CD4-positive, CD25-positive, alpha-beta regulatory T cell (primary cell): ENCODE results near the gene CKM. TPM values are rescaled to one million over a fixed set of nuclear protein-coding genes. Genes with fewer than 3 reads are reported as not detected.

Source experiments
- ATAC-seq, 2 donors: fragments of 150-1000 bp; cut with Tn5 transposase; one replicate each; pipeline ENCODE4 v1.10.0; 2021; ENCODE audit warnings: low read depth in 2 of 2, moderate number of reproducible peaks in 2 of 2, moderate library complexity in 1 of 2
- DNase-seq, 3 donors: peaks; one replicate each; pipeline versions ENCODE4 v3.0.0 to v3.0.0-alpha.2; 2012 to 2022; ENCODE audit warnings: mixed read lengths in 1 of 3
- H3K27ac ChIP-seq: one replicate; pipeline ENCODE4 v1.7.0; 2013; ENCODE audit warnings: mild to moderate bottlenecking, low read length; ENCODE audit not compliant: insufficient read depth, poor library complexity, severe bottlenecking
- H3K27me3 ChIP-seq: one replicate; pipeline ENCODE4 v1.7.0; 2013; ENCODE audit warnings: low read length; ENCODE audit not compliant: control insufficient read depth, insufficient read depth
- H3K36me3 ChIP-seq: one replicate; pipeline ENCODE4 v1.7.0; 2013; ENCODE audit warnings: mild to moderate bottlenecking, low read length, moderate library complexity; ENCODE audit not compliant: control insufficient read depth, insufficient read depth
- H3K4me1 ChIP-seq: 2 replicates; pipeline ENCODE4 v1.7.0; 2013; ENCODE audit warnings: mild to moderate bottlenecking, low read length; ENCODE audit not compliant: insufficient read depth, control insufficient read depth, poor library complexity, severe bottlenecking
- H3K4me3 ChIP-seq: one replicate; pipeline ENCODE4 v1.7.0; 2013; ENCODE audit warnings: low read depth, mild to moderate bottlenecking, low read length, moderate library complexity
- H3K9me3 ChIP-seq, 2 experiments: 1 replicate in 1 of 2; 2 replicates in 1 of 2; pipeline ENCODE4 v1.7.0; 2013; ENCODE audit warnings: low read length in 2 of 2, mild to moderate bottlenecking in 1 of 2, moderate library complexity in 1 of 2; ENCODE audit not compliant: control insufficient read depth in 2 of 2
- H3K27ac Mint-ChIP-seq, 3 donors: one replicate each; pipeline ENCODE4 v1.8.0; 2020 to 2022; ENCODE audit warnings: mild to moderate bottlenecking in 3 of 3, mixed read lengths in 3 of 3, moderate library complexity in 2 of 3
- H3K27me3 Mint-ChIP-seq: one replicate; pipeline ENCODE4 v1.8.0; 2022; ENCODE audit warnings: mild to moderate bottlenecking, mixed read lengths
- H3K36me3 Mint-ChIP-seq: one replicate; pipeline ENCODE4 v1.8.0; 2020; ENCODE audit warnings: mixed read lengths
- H3K4me1 Mint-ChIP-seq, 4 donors: one replicate each; pipeline ENCODE4 v1.8.0; 2020 to 2022; ENCODE audit warnings: mixed read lengths in 4 of 4, mild to moderate bottlenecking in 1 of 4
- H3K4me3 Mint-ChIP-seq, 4 donors: one replicate each; pipeline ENCODE4 v1.8.0; 2020 to 2022; ENCODE audit warnings: mild to moderate bottlenecking in 4 of 4, mixed read lengths in 4 of 4, moderate library complexity in 3 of 4
- H3K9me3 Mint-ChIP-seq, 7 donors: one replicate each; pipeline ENCODE4 v1.8.0; 2020 to 2022; ENCODE audit warnings: mixed read lengths in 7 of 7, mild to moderate bottlenecking in 3 of 7, moderate library complexity in 2 of 7
- polyA plus RNA-seq, 4 donors: library from polyadenylated mRNA; unstranded; fragments of 300-500 nt; fragmentation: Illumina TruSeq; gene quantifications; one replicate each; pipeline ENCODE4 v1.2.3, GENCODE V29; 2021
- total RNA-seq: library from RNA; stranded (reverse); gene quantifications from one replicate; pipeline ENCODE4 v1.2.3, GENCODE V29; 2022

CKM gene
- total and polyA plus RNA-seq, 5 donors from 2014 or later, result not detected

DNA sequence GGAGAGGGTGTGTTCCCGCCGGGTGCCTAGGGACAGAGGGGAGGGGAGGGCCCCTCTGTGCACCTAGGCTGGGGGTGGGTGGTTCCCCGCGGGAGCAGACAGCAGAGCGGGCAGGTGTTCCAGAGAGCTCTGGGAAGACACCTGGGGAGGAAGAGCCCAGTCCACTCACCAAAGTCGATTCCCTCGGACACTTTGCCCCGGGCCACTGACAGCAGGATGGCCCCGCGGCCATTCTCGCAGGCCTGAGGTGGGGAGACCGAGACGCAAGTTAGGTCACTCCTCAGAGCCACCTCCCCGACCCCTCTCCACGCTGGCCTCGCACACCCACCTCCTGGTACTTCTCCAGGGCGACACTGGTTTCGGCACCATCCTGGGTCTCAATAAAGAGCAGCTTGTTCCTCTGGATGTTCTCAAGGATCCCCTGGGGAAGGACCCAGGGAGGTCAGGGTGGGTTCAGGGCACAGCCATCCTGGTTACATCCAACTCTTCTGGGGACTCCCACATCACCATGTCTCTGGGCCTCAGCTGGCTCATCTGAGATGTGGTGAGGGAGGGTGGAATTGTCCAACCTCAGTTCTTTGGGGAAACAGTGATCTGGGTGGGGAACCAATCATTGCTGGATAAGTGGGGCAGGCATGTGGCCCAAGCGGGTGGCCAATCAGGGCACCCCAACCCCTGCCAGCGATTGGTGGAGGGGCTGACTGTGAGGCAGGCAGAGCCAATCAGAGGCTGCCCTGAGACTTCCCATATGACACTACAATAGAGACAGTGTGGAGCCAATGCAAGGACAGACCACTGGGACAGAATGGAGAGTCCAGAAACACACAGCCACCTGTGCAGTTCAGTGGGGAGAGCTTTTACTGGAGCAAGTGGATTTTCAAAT, 30.5 kb upstream of the CKM start:
- Histone ChIP-seq H3K4me3 (no peak overlapping the region), H3K27me3 (no peaks in the 10 kb centered on the region), H3K4me1 (no peaks in the 10 kb centered on the region), H3K36me3 (peaks cover 7% of the 10 kb centered on the region), H3K27ac (no peak overlapping the region), H3K9me3 (no peaks in the 10 kb centered on the region)
- H3K4me3 Mint-ChIP-seq, result no peak overlapping the region
- peaks cover 0 to 2% (median 0%) of the 10 kb centered on the region in 4 donors for H3K4me1 Mint-ChIP-seq
- H3K27me3 Mint-ChIP-seq, result no peaks in the 10 kb centered on the region
- H3K36me3 Mint-ChIP-seq, result peaks cover 21% of the 10 kb centered on the region
- no peaks in the 10 kb centered on the region for H3K9me3 Mint-ChIP-seq
- ATAC-seq, result no peak
- no peak for DNase-seq
- H3K27ac Mint-ChIP-seq, result no peak overlapping the region

DNA sequence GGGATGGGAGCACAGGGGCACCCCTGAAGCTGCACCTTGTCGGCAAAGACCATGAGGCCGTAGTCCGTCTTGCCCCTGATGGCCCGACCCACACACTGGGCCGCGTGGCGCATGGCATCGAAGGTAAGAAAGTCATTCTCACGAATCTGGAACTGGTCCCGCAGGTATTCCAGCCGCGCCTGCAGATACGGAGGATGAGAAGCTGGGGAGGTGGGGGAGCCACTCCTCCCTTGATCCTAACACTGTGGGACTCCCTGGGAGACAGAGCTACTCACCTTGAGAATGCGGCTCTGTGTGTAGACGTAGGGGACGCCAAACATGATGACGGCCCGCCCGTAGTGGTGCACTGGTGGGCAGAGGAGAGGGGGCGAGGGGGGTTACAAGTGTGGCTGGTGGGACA, 29.8 kb upstream of the CKM start:
- H3K36me3 ChIP-seq, result peaks cover 7% of the 10 kb centered on the region
- Mint-ChIP-seq H3K4me1 (peaks cover 0 to 2% (median 0%) of the 10 kb centered on the region in 4 donors), H3K27me3 (no peaks in the 10 kb centered on the region), H3K36me3 (peaks cover 20% of the 10 kb centered on the region), H3K27ac (no peak overlapping the region), H3K4me3 (no peak overlapping the region), H3K9me3 (no peaks in the 10 kb centered on the region)
- no peak for DNase-seq
- H3K9me3 ChIP-seq, result no peaks in the 10 kb centered on the region
- no peak overlapping the region for H3K4me3 ChIP-seq
- ATAC-seq, result no peak
- no peaks in the 10 kb centered on the region for H3K27me3 ChIP-seq
- no peak overlapping the region for H3K27ac ChIP-seq
- H3K4me1 ChIP-seq, result no peaks in the 10 kb centered on the region

DNA sequence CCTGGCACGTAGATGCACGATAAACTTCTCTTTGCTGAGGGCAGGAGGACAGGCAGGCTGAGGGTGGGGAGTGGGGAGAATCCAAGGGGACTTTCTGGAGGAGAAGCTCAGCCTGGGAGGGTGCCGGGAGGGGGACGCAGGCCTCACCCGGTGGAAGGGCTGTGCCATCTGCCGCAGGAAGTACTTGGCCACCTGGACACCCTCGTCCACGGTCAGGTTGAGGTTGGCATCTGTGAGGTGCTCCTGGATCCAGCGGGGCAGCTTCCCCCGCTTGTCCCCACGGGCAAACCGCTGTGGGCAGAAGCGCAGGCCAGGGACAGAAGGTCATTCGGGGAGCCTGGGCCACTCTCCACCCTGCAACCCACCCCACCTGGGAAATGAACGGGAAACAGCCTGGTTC, 29.4 kb upstream of the CKM start:
- peaks cover 7% of the 10 kb centered on the region for H3K36me3 ChIP-seq
- no peak overlapping the region for H3K27ac ChIP-seq
- no peak overlapping the region for H3K4me3 ChIP-seq
- ATAC-seq (no peak), DNase-seq (no peak)
- Mint-ChIP-seq H3K9me3 (no peaks in the 10 kb centered on the region), H3K27me3 (no peaks in the 10 kb centered on the region), H3K4me3 (no peak overlapping the region), H3K27ac (no peak overlapping the region), H3K36me3 (peaks cover 20% of the 10 kb centered on the region), H3K4me1 (peaks cover 0 to 2% (median 0%) of the 10 kb centered on the region in 4 donors)
- no peaks in the 10 kb centered on the region for H3K27me3 ChIP-seq
- no peaks in the 10 kb centered on the region for H3K4me1 ChIP-seq
- no peaks in the 10 kb centered on the region for H3K9me3 ChIP-seq

DNA sequence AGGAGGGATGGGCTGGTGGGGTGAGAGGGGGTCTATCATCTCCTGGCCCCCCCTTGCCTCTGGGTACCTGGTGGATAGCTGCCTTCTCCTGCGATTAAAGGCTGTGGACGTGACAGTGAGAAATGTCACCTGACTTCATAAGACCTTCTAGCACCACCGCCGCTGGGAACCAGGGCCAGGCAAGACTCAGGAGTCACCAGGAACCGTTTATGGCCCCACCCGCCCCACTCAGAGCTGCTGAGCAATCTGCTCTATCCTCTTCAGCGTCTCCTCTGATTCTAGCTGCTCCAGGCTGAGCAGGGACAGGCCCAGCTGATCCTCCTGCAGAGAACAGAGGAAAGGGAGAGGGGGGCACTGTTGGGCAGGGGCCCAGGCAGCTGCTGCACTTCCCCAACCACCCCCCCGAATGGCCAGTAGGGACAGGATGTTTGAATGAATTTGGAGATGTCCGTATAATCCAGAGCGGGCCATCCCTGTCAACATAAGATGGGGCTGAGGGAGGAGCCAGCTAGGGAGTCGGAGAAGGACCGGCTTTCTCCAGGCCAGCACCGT, 28.8 kb upstream of the CKM start:
- peaks cover 16% of the 10 kb centered on the region for H3K36me3 Mint-ChIP-seq
- Histone ChIP-seq H3K4me1 (no peaks in the 10 kb centered on the region), H3K4me3 (no peak overlapping the region), H3K27me3 (no peaks in the 10 kb centered on the region), H3K9me3 (no peaks in the 10 kb centered on the region), H3K27ac (no peak overlapping the region), H3K36me3 (peaks cover 7% of the 10 kb centered on the region)
- H3K4me3 Mint-ChIP-seq, result no peak overlapping the region
- H3K9me3 Mint-ChIP-seq, result no peaks in the 10 kb centered on the region
- DNase-seq, result no peak
- no peaks in the 10 kb centered on the region for H3K27me3 Mint-ChIP-seq
- peaks cover 0 to 2% (median 0%) of the 10 kb centered on the region in 4 donors for H3K4me1 Mint-ChIP-seq
- no peak for ATAC-seq
- H3K27ac Mint-ChIP-seq, result no peak overlapping the region

DNA sequence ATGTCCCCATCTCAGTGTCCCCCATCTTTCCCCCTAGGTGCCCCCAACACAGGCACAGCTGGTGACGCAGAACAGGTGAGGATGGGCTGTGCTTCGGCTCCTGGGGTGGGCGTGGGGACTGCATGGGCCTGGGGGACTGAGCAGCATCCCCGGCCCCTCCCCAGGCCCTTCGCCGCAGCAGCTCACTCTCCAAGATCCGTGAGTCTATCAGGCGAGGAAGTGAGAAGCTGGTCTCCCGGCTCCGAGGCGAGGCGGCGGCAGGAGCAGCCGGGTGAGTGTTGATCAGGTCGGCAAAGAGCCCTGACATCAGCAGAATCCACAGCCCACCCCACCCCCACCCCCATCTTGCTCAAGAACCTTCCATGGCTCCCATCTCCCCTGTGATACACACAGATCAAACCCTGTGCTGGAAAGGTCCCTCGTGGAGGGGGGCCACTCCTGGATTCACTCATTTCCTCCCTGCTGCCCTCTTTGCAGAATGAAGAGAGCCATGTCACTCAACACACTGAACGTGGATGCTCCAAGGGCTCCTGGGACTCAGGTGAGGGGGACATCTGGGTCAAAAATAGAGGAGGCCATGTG, 27.9 kb upstream of the CKM start:
- Histone ChIP-seq H3K9me3 (no peaks in the 10 kb centered on the region), H3K4me3 (no peak overlapping the region), H3K36me3 (peaks cover 7% of the 10 kb centered on the region), H3K4me1 (no peaks in the 10 kb centered on the region), H3K27ac (no peak overlapping the region), H3K27me3 (no peaks in the 10 kb centered on the region)
- H3K9me3 Mint-ChIP-seq, result no peaks in the 10 kb centered on the region
- no peak for DNase-seq
- peaks cover 16% of the 10 kb centered on the region for H3K36me3 Mint-ChIP-seq
- no peak for ATAC-seq
- H3K27ac Mint-ChIP-seq, result no peak overlapping the region
- peaks cover 6% of the 10 kb centered on the region for H3K27me3 Mint-ChIP-seq
- H3K4me1 Mint-ChIP-seq, result peaks cover 0 to 2% (median 0%) of the 10 kb centered on the region in 4 donors
- no peak overlapping the region for H3K4me3 Mint-ChIP-seq

DNA sequence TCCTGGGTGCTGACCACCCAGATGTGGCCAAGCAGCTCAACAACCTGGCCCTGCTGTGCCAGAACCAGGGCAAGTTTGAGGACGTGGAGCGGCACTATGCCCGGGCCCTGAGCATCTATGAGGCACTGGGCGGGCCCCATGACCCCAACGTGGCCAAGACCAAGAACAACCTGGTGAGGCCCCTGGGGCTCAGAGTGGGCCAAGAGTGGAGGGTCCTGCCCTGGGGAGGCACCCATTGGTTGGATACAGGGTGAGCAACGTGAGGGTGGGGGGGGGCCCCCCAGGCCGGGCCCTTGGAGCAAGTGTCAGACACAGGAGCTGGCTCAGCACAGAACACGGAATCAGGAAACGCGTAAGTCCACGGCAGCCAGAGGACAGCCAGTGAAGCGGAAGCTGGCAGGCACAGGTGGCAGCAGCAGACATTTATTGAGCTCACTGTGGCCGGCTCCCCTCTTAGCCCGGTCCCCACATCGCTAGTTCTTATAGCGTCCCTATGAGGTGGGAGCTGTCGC, 26.8 kb upstream of the CKM start:
- Histone ChIP-seq H3K36me3 (peaks cover 7% of the 10 kb centered on the region), H3K27me3 (no peaks in the 10 kb centered on the region), H3K9me3 (no peaks in the 10 kb centered on the region), H3K27ac (no peak overlapping the region), H3K4me1 (no peaks in the 10 kb centered on the region), H3K4me3 (no peak overlapping the region)
- Mint-ChIP-seq H3K9me3 (no peaks in the 10 kb centered on the region), H3K4me3 (no peak overlapping the region), H3K36me3 (peaks cover 16% of the 10 kb centered on the region), H3K4me1 (peaks cover 0 to 2% (median 0%) of the 10 kb centered on the region in 4 donors), H3K27me3 (peaks cover 6% of the 10 kb centered on the region), H3K27ac (no peak overlapping the region)
- no peak for DNase-seq
- ATAC-seq, result no peak

DNA sequence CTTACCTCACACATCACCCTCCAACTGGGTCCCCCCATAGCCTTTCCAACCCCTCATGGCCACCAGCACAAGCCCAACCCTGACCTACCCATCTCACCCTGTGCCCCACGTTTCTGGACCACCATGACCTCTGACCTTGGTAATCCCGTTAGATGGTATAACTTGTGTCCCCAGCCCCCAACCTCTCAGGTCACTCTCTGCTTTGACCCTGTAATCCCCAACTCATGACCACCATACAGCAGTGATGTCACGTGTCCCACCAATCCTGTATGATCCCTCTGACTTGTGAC, 26.4 kb upstream of the CKM start:
- H3K4me3 Mint-ChIP-seq, result no peak overlapping the region
- H3K27ac Mint-ChIP-seq, result no peak overlapping the region
- no peaks in the 10 kb centered on the region for H3K9me3 Mint-ChIP-seq
- no peak for DNase-seq
- H3K4me1 ChIP-seq, result no peaks in the 10 kb centered on the region
- H3K27me3 ChIP-seq, result no peaks in the 10 kb centered on the region
- no peaks in the 10 kb centered on the region for H3K9me3 ChIP-seq
- peaks cover 0 to 2% (median 0%) of the 10 kb centered on the region in 4 donors for H3K4me1 Mint-ChIP-seq
- H3K36me3 ChIP-seq, result peaks cover 7% of the 10 kb centered on the region
- H3K36me3 Mint-ChIP-seq, result peaks cover 16% of the 10 kb centered on the region
- H3K4me3 ChIP-seq, result no peak overlapping the region
- H3K27me3 Mint-ChIP-seq, result peaks cover 6% of the 10 kb centered on the region
- no peak for ATAC-seq
- H3K27ac ChIP-seq, result no peak overlapping the region
